Heart left ventricle (tissue), 16 donors: ENCODE data around the gene ESRRA. TPM values are rescaled to one million over a fixed set of nuclear protein-coding genes. Genes with fewer than 3 reads are reported as not detected.

Experiments
- ATAC-seq, 4 donors: fragments of 200-7000 bp; cut with Tn5 transposase; one replicate each; pipeline ENCODE4 v1.9.1; 2020 to 2022; ENCODE audit warnings: moderate library complexity in 4 of 4, mild to moderate bottlenecking in 3 of 4, moderate number of reproducible peaks in 1 of 4
- DNase-seq, 5 donors: peaks; one replicate each; pipeline ENCODE4 v3.0.0-alpha.2; 2020
- H3K27ac ChIP-seq, 12 donors: fragments of 200-600 bp; sonication (generic) in 4 of 12; one replicate each; pipeline versions ENCODE4 v1.5.0 to v1.8.0; 2016 to 2022; ENCODE audit warnings: mild to moderate bottlenecking in 2 of 12
- H3K27me3 ChIP-seq, 9 donors: fragments of 200-600 bp; sonication (generic) in 2 of 9; one replicate each; pipeline versions ENCODE4 v1.5.1 to v1.8.0; 2016 to 2022; ENCODE audit warnings: mild to moderate bottlenecking in 3 of 9
- H3K36me3 ChIP-seq, 9 donors: fragments of 200-600 bp; sonication (generic) in 2 of 9; one replicate each; pipeline versions ENCODE4 v1.5.0 to v1.8.0; 2018 to 2022; ENCODE audit warnings: mild to moderate bottlenecking in 2 of 9
- H3K4me1 ChIP-seq, 12 donors: fragments of 200-600 bp; sonication (generic) in 4 of 12; one replicate each; pipeline versions ENCODE4 v1.5.0 to v1.8.0; 2016 to 2022; ENCODE audit warnings: mild to moderate bottlenecking in 3 of 12
- H3K4me3 ChIP-seq, 12 donors: fragments of 200-600 bp; sonication (generic) in 4 of 12; one replicate each; pipeline versions ENCODE4 v1.5.0 to v1.8.0; 2017 to 2022; ENCODE audit warnings: mild to moderate bottlenecking in 9 of 12, moderate library complexity in 4 of 12
- H3K9me3 ChIP-seq, 12 donors: fragments of 200-600 bp; sonication (generic) in 4 of 12; one replicate each; pipeline versions ENCODE4 v1.5.0 to v1.8.0; 2016 to 2022; ENCODE audit warnings: mild to moderate bottlenecking in 1 of 12
- POLR2A ChIP-seq, 2 donors: fragments of 450-650 bp; IDR thresholded peaks; one replicate each; pipeline ENCODE4 v1.6.1; 2017; ENCODE audit warnings: antibody characterized with exemption in 2 of 2, mild to moderate bottlenecking in 2 of 2, moderate library complexity in 2 of 2
- WGBS, 4 donors: extraction: QIAGEN DNeasy Blood & Tissue Kit in 2 of 4; methylation state at CpG; one replicate each; pipeline versions ENCODE4 v1.1.5 to v1.1.7; 2013 to 2018; 5-methylcytosine and 5-hydroxymethylcytosine counted together
- intact Hi-C, 10 donors: fragments of 100-400 bp; cut with DNase I; formaldehyde crosslinking; loops; one replicate each; pipeline versions ENCODE4 v1.11.1 to v1.14.2; 2022
- polyA plus RNA-seq, 2 donors: library from polyadenylated mRNA; stranded (reverse); fragments of 200-250 nt; gene quantifications; one replicate each; pipeline ENCODE4 v1.2.3, GENCODE V29; 2013
- total RNA-seq, 9 donors: library from RNA; depleted of rRNA in 2 of 9; stranded (reverse); fragments of >200 nt in 2 of 9; fragmentation: NEBNext Ultra II Directional in 3 of 9; extraction: Animal tissue kit (Norgen Biotek cat#: 25700) in 3 of 9; gene quantifications; one replicate each; pipeline versions ENCODE4 v1.1.0 to v1.2.4, GENCODE V29; 2016 to 2023
- TF ChIP-seq, protein P1 (sequence below), 12 donors: fragments of 200-600 bp; sonication (generic) in 4 of 12; IDR thresholded peaks; one replicate each; pipeline versions ENCODE4 v1.5.0 to v1.8.0; 2018 to 2022; ENCODE audit warnings: antibody characterized with exemption in 12 of 12, mild to moderate bottlenecking in 5 of 12
- donor health status: ischemic (EF 13 %, LVEDD 7.1; RV severe dilation, severe dysfunction).
- donor health status: healthy with polysubstance abuse.
- donor health status: DM: no; HTN: yes; CAD: no.
- donor health status: DM: no; HTN: no; CAD: no.
- donor health status: ischemic (EF 25% LVEDD 6.9; RV normal size, moderate dysfunction).
- donor health status: ischemic (EF 25% LVEDD 5.7; RV mildly dilated, moderate dysfunction).
- donor health status: healthy.
- donor health status: DM: yes; HTN: yes; CAD: no.
- donor health status: ischemic (EF 35%, LVEDD 5.7; RV mildly dilated, moderate dysfunction).
- donor health status: nonischemic (EF 11% LVEDD 7.7; RV severe dilation, severe dysfunction).
- donor health status: DM: yes; HTN: yes; CAD: no.
- donor health status: PGD.
- donor health status: ischemic (EF 29% LVEDD 5.4; RV normal size, mild dysfunction).
- donor health status: nonischemic (EF 23%, LVEDD 6.1; RV moderate dilation, normal function).

The ESRRA gene
- total and polyA plus RNA-seq, 11 donors, result 94.0 to 291 (median 186) TPM

- Histone ChIP-seq H3K36me3 (peaks cover 0 to 24% (median 10%) of the 10 kb centered on the region in 9 donors), H3K4me1 (peaks cover 0 to 12% (median 9%) of the 10 kb centered on the region in 12 donors), H3K27me3 (no peaks in the 10 kb centered on the region), H3K27ac (no peak overlapping the region), H3K4me3 (no peak overlapping the region), H3K9me3 (peaks cover 0 to 5% (median 0%) of the 10 kb centered on the region in 12 donors)
- TF ChIP-seq, protein P1, sequence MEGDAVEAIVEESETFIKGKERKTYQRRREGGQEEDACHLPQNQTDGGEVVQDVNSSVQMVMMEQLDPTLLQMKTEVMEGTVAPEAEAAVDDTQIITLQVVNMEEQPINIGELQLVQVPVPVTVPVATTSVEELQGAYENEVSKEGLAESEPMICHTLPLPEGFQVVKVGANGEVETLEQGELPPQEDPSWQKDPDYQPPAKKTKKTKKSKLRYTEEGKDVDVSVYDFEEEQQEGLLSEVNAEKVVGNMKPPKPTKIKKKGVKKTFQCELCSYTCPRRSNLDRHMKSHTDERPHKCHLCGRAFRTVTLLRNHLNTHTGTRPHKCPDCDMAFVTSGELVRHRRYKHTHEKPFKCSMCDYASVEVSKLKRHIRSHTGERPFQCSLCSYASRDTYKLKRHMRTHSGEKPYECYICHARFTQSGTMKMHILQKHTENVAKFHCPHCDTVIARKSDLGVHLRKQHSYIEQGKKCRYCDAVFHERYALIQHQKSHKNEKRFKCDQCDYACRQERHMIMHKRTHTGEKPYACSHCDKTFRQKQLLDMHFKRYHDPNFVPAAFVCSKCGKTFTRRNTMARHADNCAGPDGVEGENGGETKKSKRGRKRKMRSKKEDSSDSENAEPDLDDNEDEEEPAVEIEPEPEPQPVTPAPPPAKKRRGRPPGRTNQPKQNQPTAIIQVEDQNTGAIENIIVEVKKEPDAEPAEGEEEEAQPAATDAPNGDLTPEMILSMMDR (IDR thresholded peaks at IDR 0.05), result no peak
- no peak for TF ChIP-seq POLR2A (IDR thresholded peaks at IDR 0.05)
- DNase-seq (no peak), ATAC-seq (no peak)
- intact Hi-C loops, result no loop called here
- 89 to 91% (median 90%) methylated on average over 11 of the region's 11 CpGs for WGBS, 4 donors
Observed at GRCh38 chr11:64324692-64325469, 19.6 kb downstream of the ESRRA start.

- intact Hi-C loops, result no loop called here
- DNase-seq, result no peak
- H3K36me3 ChIP-seq, result peaks cover 0 to 6% (median 0%) of the 10 kb centered on the region in 9 donors
- no peak for TF ChIP-seq POLR2A (IDR thresholded peaks at IDR 0.05)
- TF ChIP-seq, protein P1 (IDR thresholded peaks at IDR 0.05), result no peak
- H3K4me1 ChIP-seq, result peaks cover 0 to 26% (median 16%) of the 10 kb centered on the region in 12 donors
- no peak for ATAC-seq
- peaks cover 0 to 5% (median 0%) of the 10 kb centered on the region in 12 donors for H3K9me3 ChIP-seq
- no peak overlapping the region for H3K27ac ChIP-seq
- WGBS, 4 donors, result 85 to 91% (median 88%) methylated on average over 2 of the region's 2 CpGs
- no peak overlapping the region for H3K4me3 ChIP-seq
- no peaks in the 10 kb centered on the region for H3K27me3 ChIP-seq
Observed at GRCh38 chr11:64327375-64327774, 22.1 kb downstream of the ESRRA start.

GRCh38 chr11:64327993-64328392 lies 22.7 kb downstream of the ESRRA start:
- Histone ChIP-seq H3K27me3 (no peaks in the 10 kb centered on the region), H3K4me3 (no peak overlapping the region), H3K27ac (no peak overlapping the region), H3K9me3 (peaks cover 0 to 5% (median 0%) of the 10 kb centered on the region in 12 donors), H3K4me1 (peaks cover 0 to 26% (median 16%) of the 10 kb centered on the region in 12 donors), H3K36me3 (no peaks in the 10 kb centered on the region)
- ATAC-seq (no peak), DNase-seq (no peak)
- intact Hi-C loops, result no loop called here
- TF ChIP-seq POLR2A (IDR thresholded peaks at IDR 0.05), result no peak
- TF ChIP-seq, protein P1 (IDR thresholded peaks at IDR 0.05), result no peak
- WGBS, 4 donors, result 79 to 84% (median 82%) methylated on average over 3 of the region's 3 CpGs

DNA sequence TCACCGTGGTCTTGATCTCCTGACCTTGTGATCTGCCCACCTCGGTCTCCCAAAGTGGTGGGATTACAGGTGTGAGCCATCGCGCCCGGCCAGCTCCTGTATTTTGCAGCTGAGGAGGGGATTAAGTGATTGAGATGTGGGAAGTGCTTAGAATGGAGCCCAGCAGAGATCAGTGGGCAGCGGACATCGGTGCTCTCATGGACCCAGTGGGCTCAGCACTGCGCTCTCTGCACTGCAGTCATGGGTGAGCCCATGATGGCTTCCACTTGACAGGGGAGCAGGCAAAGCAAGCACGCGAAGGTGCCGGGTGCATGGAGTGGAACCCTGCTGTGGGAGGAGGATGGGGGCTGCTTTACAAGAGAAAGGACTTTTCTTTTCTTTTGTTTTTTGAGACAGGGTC lies 25.6 kb downstream of the ESRRA start:
- TF ChIP-seq, protein P1 (IDR thresholded peaks at IDR 0.05), result no peak
- TF ChIP-seq POLR2A (IDR thresholded peaks at IDR 0.05), result no peak
- Histone ChIP-seq H3K27ac (no peak overlapping the region), H3K36me3 (no peaks in the 10 kb centered on the region), H3K4me1 (peaks cover 0 to 33% (median 16%) of the 10 kb centered on the region in 12 donors), H3K4me3 (no peak overlapping the region), H3K9me3 (peaks cover 0 to 5% (median 0%) of the 10 kb centered on the region in 12 donors), H3K27me3 (no peaks in the 10 kb centered on the region)
- no peak for DNase-seq
- intact Hi-C loops, result no loop called here
- ATAC-seq, result no peak
- 77 to 84% (median 79%) methylated on average over 11 of the region's 11 CpGs for WGBS, 4 donors
